Measurements from ENCODE around the gene BCAM.

BCAM gene

DNA sequence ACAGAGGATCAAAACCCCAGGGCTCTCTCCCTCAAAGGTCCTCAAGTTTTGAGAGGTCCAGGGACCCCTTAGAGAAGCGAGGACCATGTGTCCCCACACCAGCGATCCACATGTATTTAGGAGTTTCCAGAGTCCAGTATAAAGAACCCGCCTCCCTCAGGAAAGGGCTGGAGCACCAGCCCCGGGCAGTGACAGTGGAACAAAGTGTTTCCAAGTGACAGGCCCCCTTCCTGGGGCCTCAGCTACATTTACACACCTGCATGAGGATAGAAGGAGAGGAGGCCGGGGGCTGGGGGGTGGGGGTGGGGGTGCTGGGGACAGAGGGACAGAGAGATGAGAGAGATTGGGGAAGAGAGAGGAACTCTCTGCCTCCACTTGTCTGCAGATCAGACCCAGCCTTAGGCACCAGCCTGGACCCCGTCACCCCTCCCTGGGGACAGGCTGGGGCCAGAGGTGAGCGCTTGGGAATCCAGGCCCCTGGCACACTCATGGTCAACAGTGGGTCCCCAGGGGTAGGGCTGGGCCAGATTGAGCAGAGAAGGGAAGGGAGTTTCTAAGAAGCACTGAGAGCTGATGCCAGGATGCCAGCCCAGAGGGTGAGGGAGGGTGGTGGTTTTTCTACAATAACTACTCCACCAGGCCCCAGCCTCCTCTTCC lies 802 bp downstream of the BCAM start:
- TF ChIP-seq, protein P1, sequence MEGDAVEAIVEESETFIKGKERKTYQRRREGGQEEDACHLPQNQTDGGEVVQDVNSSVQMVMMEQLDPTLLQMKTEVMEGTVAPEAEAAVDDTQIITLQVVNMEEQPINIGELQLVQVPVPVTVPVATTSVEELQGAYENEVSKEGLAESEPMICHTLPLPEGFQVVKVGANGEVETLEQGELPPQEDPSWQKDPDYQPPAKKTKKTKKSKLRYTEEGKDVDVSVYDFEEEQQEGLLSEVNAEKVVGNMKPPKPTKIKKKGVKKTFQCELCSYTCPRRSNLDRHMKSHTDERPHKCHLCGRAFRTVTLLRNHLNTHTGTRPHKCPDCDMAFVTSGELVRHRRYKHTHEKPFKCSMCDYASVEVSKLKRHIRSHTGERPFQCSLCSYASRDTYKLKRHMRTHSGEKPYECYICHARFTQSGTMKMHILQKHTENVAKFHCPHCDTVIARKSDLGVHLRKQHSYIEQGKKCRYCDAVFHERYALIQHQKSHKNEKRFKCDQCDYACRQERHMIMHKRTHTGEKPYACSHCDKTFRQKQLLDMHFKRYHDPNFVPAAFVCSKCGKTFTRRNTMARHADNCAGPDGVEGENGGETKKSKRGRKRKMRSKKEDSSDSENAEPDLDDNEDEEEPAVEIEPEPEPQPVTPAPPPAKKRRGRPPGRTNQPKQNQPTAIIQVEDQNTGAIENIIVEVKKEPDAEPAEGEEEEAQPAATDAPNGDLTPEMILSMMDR (IDR thresholded peaks at IDR 0.05; ENCODE audit: control extremely low read depth, extremely low read depth, low read depth, missing control alignments) = no peak
- ChIA-PET CTCF (interaction anchor here (1.0 to 1.6 kb wide), 4 partner anchors 9 to 155 kb away, joined by 3 to 4 read pairs (median 4); no protein-coding TSS in a partner anchor), POLR2A (no interaction called here)
- DNase-seq (ENCODE audit: extremely low spot score) = peak; percentile 13

DNA sequence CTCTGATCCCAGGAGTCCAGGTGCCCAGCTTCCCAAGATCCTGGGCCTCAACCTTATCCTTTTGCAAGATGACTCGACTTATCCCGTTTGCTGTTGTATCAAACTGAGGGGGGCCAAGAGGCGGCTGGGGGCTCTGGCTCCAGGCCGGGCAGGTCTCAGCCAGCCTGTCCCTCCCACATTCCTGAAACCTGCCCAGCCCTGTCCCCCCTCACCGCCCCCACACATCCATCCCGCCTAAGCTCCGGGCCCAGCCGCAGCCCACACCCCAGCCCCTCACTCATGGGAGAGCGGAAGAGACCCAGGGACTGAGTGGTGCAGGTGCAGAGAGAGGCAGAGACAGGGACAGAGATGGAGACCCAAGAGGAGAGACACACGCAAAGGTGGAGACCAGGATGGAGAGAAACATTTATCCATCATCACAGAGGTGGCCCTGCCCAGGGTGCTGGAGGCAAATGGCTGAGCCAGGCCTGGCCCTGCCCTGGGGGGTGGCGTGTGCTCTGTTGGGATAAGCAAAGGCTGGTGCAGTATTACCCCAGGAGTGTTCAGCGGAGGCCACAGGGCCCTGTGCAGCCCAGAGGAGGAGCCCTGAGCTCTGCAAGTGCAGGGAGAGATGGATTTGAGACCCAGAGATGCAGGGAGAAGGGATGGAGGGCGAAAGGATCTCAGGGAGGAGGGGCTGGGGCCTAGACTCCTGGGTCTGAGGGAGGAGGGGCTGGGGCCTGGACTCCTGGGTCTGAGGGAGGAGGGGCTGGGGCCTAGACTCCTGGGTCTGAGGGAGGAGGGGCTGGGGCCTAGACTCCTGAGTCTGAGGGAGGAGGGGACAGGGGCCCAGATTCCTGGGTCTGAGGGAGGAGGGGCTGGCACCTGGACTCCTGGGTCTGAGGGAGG lies 1.6 kb downstream of the BCAM start:
- TF ChIP-seq, protein P1 (IDR thresholded peaks at IDR 0.05; ENCODE audit: control extremely low read depth, extremely low read depth, low read depth, missing control alignments) = no peak
- CTCF ChIA-PET = interaction anchor here (1.6 kb wide), 1 partner anchor 26 kb away, joined by 4 read pairs; no protein-coding TSS in a partner anchor
- POLR2A ChIA-PET = no interaction called here
- peak; percentile 15 for DNase-seq (ENCODE audit: extremely low spot score)

DNA sequence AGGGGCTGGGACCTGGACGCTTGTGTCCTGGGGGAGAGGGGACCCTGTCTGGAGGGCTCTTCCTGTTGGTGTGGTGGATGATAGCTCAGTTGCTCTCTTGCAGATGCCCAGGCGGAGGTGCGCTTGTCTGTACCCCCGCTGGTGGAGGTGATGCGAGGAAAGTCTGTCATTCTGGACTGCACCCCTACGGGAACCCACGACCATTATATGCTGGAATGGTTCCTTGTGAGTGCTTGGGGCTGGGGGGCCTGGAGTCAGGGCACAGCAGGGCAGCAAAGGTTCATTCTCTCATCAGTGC lies 2.2 kb downstream of the BCAM start:
- CTCF ChIA-PET = no interaction called here
- DNase-seq (ENCODE audit: extremely low spot score) = no peak

DNA sequence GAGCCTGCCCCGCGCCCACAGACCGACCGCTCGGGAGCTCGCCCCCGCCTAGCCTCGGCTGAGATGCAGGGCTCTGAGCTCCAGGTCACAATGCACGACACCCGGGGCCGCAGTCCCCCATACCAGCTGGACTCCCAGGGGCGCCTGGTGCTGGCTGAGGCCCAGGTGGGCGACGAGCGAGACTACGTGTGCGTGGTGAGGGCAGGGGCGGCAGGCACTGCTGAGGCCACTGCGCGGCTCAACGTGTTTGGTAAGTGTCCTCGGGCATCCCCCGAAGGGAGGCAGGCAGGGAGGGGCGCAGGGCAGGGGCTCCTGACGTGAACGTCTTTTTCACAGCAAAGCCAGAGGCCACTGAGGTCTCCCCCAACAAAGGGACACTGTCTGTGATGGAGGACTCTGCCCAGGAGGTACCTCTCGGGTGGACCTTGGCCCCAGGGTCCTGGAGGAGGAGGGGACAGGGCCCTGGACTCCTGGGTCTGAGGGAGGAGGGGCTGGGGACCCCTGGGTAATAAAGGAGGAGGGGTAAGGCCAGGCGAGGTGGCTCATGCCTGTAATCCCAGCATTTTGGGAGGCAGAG lies 3.3 kb downstream of the BCAM start:
- TF ChIP-seq, protein P1 (IDR thresholded peaks at IDR 0.05; ENCODE audit: control extremely low read depth, extremely low read depth, low read depth, missing control alignments) = no peak
- DNase-seq (ENCODE audit: extremely low spot score) = peak; percentile 8
- ChIA-PET POLR2A (no interaction called here), CTCF (no interaction called here)

More for the DNA sequence above, 2.2 kb downstream of the BCAM start:
- POLR2A ChIA-PET = no interaction called here
- TF ChIP-seq, protein P1 (IDR thresholded peaks at IDR 0.05; ENCODE audit: control extremely low read depth, extremely low read depth, low read depth, missing control alignments) = no peak

DNA sequence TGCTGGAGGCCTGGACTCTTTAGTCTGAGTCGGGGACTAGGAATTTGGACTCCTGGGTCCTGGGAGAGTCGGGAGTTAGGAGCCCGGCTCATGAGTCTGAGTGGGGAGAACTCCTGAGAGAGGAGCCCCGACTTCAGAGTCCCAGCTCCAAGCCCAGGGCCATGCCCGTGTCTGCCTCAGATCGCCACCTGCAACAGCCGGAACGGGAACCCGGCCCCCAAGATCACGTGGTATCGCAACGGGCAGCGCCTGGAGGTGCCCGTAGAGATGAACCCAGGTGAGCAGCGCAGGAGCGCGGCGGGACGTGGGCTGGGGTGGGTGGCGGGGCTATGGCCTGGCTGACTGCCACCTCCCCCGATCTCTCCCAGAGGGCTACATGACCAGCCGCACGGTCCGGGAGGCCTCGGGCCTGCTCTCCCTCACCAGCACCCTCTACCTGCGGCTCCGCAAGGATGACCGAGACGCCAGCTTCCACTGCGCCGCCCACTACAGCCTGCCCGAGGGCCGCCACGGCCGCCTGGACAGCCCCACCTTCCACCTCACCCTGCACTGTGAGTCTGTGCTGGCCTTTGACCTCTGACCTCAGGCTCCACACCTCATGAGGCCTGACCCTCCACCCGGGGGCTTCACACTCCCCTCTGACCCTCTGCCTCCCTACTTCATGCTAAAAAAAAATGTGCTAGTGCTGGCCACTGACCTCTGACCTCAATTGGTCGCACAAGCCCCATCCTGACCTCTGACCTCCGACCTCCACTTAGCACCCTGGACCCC lies 4.4 kb downstream of the BCAM start:
- POLR2A ChIA-PET = no interaction called here
- TF ChIP-seq, protein P1 (IDR thresholded peaks at IDR 0.05; ENCODE audit: control extremely low read depth, extremely low read depth, low read depth, missing control alignments) = no peak
- DNase-seq (ENCODE audit: extremely low spot score) = peak; percentile 14
- CTCF ChIA-PET = no interaction called here

DNA sequence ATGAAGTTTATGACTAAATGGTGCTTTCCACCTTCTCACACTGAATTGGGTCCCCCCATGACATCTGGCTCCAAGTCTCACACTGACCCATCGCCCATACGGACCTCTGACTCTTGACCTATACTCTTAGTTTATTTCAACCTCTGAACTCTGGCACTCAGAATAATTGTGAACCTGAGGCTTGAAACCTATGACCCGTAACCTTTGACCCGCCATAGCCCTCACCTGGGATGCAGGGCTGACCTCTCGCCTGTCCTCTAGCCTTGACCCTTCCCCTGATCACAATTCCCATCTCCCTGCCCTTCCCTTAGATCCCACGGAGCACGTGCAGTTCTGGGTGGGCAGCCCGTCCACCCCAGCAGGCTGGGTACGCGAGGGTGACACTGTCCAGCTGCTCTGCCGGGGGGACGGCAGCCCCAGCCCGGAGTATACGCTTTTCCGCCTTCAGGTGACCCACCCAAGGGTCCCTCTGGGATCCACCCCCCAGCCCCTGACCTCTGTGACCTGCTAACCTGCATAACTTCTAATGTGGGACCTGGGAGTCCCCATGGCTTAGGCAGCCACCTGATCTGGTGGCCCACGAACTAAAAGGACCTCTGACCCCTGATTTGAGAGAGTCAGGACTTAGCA lies 5.1 kb downstream of the BCAM start:
- ChIA-PET POLR2A (no interaction called here), CTCF (no interaction called here)
- DNase-seq (ENCODE audit: extremely low spot score) = no peak
- TF ChIP-seq, protein P1 (IDR thresholded peaks at IDR 0.05; ENCODE audit: control extremely low read depth, extremely low read depth, low read depth, missing control alignments) = no peak
